Vagina (tissue), 2 donors: ENCODE results near the gene ZNF683.

ENCODE experiments used
- CTCF ChIP-seq, 3 experiments: fragments of 450-650 bp in 2 of 3; fragments of 200-600 bp in 1 of 3; sonication (generic) in 1 of 3; IDR thresholded peaks; one replicate each; pipeline ENCODE4 v1.5.1; 2017 to 2019; ENCODE audit warnings: antibody characterized with exemption in 3 of 3, mild to moderate bottlenecking in 2 of 3, moderate library complexity in 2 of 3
- POLR2A ChIP-seq, 2 donors: fragments of 450-650 bp; IDR thresholded peaks; one replicate each; pipeline ENCODE4 v1.6.1; 2017; ENCODE audit warnings: antibody characterized with exemption in 2 of 2, mild to moderate bottlenecking in 2 of 2, moderate library complexity in 2 of 2
- POLR2AphosphoS5 ChIP-seq, 2 donors: sonication (generic); formaldehyde crosslinking; IDR thresholded peaks; one replicate each; pipeline ENCODE4 v1.9.0; 2017; ENCODE audit warnings: antibody characterized with exemption in 2 of 2, mild to moderate bottlenecking in 2 of 2, low read depth in 1 of 2; ENCODE audit not compliant: insufficient read depth in 1 of 2

DNA sequence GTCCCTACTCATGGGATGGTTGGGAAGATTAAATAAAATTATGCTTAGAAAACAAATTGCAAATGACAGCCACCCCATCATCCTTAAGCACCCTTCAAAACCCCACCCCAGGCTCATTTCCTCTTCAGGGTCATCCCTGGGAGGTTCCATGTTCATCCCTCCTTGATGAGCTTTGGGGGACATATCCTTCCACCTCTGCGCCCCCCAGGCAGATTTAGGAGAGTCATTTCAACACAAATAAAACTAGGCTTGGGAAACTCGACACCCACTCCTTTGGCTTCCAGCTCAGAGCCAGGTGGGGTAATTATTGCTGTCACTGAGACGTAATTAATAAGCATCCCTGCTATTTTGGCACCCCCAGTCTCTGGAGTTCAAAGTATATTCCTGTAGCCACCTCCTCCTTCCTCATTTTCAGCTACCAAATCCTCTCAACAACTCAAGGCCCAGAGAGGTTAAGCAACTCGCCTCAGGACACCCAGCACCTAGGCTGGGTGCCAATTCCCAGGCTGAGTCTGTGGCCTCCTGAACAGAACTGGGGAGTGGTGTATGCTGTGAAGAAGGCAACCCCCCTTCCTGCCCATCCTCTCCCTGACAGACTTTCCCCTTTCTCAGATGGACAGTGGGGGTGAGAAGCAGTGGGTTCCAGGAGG is 19.2 kb downstream of the ZNF683 start:
- TF ChIP-seq CTCF (IDR thresholded peaks at IDR 0.05) (no peak), POLR2A (IDR thresholded peaks at IDR 0.05) (no peak), POLR2AphosphoS5 (IDR thresholded peaks at IDR 0.05; ENCODE audit: insufficient read depth in 1 of 2, low read depth in 1 of 2) (no peak)
